Fibroblast of skin of scalp (primary cell): ENCODE results near the gene ST8SIA2.
A peak's percentile ranks its signal among the peaks of the same experiment; 100 is the strongest.

Experiments
- DNase-seq: peaks from one replicate; pipeline ENCODE4 v3.0.0-alpha.2; 2013

Gene ST8SIA2

GRCh38 chr15:92399271-92399950, 5.7 kb downstream of the ST8SIA2 start:
- DNase-seq, result no peak

DNA sequence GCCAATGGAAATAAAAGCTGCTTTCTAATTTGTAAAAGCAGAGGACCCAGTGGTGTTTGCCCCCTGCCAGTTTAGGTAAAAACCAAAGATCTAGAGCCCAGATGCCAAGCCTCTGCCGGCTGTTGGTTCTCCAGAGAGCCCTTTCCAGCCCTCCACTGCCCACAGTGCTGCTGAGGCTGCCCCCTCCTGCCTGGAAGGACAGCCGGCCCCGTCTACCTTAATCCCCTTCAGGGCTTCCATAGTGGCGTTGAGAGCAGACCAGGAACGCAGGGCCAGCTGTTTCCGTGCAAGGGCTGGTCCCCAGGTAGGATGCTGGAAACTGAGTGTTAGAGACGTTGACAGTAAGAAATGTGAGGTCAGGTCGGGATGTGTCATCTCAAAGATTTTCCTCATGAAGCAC, 6.9 kb downstream of the ST8SIA2 start:
- no peak for DNase-seq

DNA sequence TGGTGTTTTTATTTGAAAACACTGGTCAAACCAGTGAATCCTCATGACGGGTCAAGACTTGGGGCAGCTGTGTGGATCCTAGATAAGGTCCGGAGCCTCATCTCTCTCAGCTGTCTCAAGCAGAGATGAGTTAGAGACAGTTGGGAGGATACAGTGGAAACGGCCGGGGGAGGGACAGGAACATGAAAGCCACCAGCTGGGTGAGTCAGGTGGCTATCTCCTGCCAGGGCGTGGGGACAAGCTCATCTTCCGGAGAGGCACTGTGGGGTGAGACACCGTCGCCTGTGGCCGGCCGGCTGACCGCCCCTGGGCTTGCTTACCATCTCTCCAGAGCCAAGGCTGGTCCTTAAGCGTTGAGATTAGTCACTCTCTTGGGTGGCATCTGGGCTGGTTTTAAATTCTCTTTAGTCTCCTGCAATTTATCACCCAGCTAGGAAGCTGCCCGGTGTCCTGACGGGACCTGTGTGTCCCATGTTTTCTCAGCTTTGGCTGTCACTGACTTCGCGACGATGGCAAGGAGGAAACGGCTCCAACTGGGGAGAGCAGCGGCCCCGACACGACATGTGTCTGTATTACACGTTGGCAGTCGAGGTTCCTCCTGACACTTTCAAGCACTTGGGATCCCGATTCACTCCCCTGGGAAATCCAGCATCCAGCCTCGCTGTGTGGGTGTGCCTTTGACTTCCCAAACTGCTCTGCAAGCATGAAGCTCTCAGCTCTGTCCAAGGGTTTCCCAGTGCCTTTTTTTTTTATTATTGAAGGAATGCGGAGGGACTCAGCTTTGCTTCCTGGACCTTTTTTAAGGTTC, 7.5 kb downstream of the ST8SIA2 start:
- no peak for DNase-seq

DNA sequence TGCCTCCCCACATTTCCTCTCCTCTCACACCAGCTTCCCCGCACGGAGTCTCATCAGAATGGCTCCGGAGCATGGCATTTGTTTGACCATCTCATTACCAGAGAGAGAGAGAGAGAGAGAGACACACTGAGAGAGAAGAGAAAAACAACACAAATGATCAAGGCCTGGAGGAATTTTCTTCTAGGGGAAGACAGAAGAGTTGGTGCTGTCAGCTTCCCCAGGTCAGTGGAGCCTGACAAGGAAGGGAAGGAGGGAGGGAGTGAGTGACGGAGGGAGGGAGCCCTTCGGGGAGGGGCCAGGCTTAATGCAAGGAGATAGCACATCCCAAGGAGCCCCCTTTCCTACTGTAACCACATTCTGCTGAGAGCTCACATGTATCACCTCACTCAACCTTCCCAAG, 9.1 kb downstream of the ST8SIA2 start:
- DNase-seq, result no peak

GRCh38 chr15:92405942-92406341, 12.3 kb downstream of the ST8SIA2 start:
- no peak for DNase-seq

DNA sequence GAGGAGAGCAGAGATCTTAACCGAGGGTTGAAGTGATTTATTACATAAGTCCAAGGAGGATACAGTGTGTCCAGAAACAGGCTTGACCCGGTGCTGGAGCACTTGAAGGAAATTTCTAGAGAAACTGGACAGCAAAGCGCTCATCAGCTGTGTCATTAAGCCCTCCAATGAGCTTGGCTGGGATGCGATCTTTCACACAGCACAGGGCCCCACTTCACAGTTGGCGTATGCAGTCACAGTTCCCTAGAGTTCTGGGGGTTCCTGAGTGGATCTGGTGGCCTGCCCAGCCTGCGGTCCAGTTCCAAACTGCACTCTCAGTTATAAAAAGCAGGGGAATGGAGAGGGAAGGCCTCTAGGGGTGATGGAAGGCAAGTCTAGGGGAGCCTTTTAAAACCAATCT, 13.6 kb downstream of the ST8SIA2 start:
- no peak for DNase-seq

DNA sequence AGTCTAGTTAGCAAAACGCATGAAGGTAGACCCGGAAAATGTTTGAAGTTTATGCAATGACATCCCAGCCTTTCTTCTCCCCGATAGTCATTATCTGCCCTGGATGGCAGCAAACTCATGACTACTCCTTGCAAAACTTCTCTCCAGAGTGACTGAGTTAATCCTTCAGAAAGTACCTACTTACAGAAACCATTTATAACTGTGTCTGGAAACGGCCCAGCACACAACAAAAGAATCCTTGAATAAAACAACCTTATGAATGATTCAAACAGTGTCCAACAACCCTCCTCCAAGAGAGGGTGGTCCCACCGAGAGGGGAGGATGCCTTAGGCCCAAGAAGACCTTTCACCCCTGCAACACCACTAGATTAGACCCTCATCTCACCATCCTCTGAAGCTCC, 14.2 kb downstream of the ST8SIA2 start:
- no peak for DNase-seq

GRCh38 chr15:92409006-92409405, 15.3 kb downstream of the ST8SIA2 start:
- no peak for DNase-seq

DNA sequence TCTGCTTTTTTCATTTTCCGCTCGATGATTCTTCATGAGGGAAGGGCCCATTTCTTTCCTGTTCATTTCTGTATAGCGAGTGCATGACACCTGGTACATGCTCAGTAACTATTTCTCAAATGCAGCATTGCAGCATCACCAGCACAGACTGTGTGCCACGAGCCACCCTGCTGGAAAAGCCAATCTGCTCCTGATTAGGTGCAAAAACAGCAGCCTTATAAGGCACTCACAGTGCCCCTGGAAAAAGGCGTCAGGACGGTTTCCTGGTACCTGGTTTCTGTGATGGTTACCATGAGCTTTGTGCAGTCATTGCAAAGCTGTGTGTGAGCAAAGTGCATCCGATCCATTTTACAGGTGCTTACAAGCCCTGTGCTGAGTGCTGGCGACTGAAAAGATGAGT, 15.8 kb downstream of the ST8SIA2 start:
- no peak for DNase-seq

GRCh38 chr15:92410537-92410936, 16.9 kb downstream of the ST8SIA2 start:
- DNase-seq, result no peak

- no peak for DNase-seq
Measured at GRCh38 chr15:92411256-92411655, 17.6 kb downstream of the ST8SIA2 start.

DNA sequence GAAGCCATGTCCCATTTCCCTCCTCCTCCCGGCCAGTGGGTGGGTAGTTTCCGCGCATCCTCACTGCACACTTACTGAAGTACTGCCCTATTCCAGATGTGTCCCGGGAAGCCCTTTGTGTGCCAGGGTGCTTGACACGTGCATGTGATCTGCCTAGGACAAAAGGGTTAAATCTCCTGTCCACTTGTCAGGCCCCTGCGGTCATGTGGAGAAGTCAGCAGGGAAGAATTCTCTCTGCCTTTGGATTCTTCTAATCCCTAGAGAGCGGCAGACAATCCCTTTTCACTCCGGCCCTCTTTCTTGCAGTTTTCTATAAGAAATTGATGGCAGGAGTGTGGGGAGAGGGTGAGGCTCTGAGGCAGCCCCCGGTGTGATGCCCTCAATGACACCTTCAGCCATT, 19.8 kb downstream of the ST8SIA2 start:
- DNase-seq, result peak; percentile 81

GRCh38 chr15:92415639-92416297, 22.1 kb downstream of the ST8SIA2 start:
- peak; percentile 43 for DNase-seq

GRCh38 chr15:92416557-92416956, 22.9 kb downstream of the ST8SIA2 start:
- DNase-seq, result no peak

GRCh38 chr15:92417716-92418115, 24.0 kb downstream of the ST8SIA2 start:
- DNase-seq, result peak; percentile 81

GRCh38 chr15:92418864-92419263, 25.2 kb downstream of the ST8SIA2 start:
- DNase-seq, result no peak

DNA sequence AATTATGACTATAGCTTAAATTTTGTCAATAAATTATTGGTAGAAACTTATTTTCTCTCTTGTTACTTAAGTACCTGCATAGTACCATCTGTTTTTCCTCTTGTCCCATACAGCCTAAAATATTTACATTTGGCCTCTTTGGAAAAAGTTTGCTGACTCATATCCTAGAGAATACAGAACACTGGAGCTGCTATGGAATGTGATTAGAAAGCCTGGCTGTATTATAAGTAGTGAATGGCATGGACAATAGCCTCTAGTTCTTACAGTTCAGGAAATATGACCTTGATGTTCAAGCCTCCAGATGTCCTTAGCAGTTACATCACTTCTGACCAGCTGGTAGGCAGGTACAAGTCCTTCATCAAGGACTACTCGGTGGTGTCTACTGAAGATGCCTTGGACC, 28.3 kb downstream of the ST8SIA2 start:
- peak; percentile 66 for DNase-seq

DNA sequence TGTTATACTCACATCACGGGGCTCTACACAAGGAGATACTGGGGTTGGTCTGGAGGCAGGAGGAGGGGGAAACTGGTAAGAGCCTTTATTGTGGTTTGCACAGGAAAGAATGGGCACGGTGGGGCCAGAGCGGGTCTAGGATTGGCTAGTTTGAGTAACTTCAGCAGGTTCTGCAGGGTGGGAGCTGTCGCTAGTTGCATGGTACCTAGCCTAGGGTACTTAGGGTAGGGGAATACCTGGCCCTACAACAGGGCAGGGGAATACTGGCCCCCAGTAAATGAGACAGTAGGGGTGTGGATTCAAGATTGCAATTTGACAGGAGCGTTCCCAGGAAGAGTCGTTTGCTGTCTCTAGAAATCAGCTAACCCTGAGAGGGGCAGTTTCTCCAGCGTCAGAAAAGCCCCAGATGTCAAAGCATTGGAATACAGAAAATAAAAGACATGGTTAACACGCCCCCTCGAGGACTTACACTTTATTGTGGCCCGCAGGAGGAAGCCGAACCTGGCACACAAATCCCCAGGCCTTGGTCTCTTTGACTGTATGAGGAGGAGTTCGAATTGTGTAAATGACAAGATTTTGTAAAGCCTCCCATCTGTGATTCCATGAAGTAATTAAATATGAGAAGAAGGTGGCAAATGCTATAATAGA, 32.0 kb downstream of the ST8SIA2 start:
- no peak for DNase-seq

DNA sequence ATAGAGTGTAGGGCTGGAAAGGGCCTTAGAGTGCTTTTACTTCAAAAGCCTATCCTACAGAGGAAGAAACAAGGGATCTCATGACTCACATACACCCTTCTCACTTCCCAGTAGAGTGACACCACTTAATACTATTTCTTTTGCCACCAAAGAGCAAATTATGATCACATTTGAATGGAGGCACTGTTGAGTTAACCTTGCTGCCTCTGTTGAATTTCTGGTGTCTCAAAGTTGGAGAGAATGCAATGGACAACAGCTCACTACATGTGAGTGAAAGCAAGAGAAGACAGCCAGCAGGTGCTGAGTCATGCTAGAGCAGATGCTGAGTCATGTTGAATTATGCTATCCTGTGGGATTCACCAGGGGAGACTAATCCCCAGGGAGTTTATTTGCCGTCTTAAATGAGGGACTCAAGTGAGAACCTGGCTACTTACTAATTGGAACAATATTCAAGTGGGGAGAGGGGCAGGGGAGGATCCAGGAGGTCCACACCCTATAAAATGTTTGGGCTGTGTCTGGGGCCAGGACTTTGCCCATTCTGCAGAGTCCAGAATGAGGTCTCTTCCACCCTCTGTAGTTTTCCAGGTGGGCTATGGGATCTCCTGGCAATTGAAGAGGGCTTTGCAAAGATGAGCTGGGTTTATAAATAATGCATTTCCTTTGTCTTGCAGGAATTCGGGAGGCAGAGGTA, 35.8 kb downstream of the ST8SIA2 start:
- peak; percentile 94 for DNase-seq

GRCh38 chr15:92430069-92430440, 36.4 kb downstream of the ST8SIA2 start:
- peak; percentile 68 for DNase-seq

- DNase-seq, result no peak
Measured at GRCh38 chr15:92435145-92435544, 41.5 kb downstream of the ST8SIA2 start.

- DNase-seq, result no peak
Measured at GRCh38 chr15:92438471-92438870, 44.8 kb downstream of the ST8SIA2 start.

DNA sequence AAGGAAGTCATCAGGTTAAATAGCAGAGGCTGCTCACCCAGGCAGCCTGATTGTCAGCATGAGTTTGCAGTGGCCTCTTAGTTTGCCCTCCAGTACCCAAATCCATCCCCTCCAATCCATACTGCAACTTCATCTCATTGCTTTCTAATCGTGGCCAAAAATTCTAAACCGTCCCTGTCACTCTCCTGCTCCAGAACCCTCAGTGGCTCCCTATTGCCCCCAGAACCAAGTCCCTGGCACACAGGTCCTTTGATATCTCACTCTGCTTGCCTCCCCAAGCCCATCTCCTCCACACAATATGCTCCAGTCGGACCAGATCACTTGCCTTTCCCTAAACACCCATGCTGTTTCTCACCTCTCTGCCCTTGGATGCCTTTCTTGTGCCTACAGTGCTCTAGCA, 49.7 kb downstream of the ST8SIA2 start:
- DNase-seq, result no peak
